ENCODE data around the gene PASK.
A peak's percentile ranks its signal among the peaks of the same experiment; 100 is the strongest.

PASK gene

DNA sequence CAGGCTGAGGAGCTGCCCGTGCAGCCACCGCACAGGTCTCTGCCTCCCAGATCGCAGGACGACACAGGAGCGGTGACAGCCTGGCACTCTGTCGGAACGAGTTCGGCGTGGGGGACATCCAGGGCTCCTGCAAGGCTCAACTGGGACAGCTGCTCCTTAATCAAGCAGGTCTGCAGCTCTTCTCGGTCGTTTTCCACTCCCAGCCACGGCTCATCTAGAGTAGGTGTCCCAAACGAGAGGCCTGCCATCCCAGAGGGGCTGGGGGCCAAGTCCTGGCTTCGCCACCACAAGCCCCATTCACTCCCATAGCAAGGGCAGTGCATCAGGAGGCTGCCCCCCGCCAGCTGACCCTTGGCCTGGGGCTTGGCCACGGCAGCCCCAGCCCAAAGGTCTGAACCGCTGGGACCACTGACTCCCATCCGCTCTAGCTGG, 22.5 kb downstream of the PASK start:
- DNase-seq (ENCODE audit: low read depth in 1 of 2, low spot score in 1 of 2), result no peak

DNA sequence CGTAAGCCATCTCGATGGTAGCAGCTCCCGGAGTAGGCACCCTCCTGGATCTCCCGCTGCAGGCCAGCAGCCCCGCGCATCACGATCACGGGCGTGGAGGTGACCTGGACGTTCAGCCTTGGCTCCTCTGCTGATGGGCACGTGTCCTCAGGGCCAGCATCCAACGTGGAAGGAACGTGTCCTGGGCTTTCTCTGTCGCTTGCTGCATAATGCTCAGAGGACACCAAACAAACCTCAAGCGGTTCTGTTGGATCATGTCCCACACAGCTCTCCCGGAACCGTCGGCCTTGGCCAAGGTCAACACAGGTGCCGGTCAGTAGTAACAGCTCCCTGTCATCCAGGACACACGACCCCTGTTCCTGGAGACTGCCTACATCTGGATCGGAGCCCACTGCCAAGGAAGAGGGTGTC, 23.1 kb downstream of the PASK start:
- DNase-seq (ENCODE audit: low read depth in 1 of 2, low spot score in 1 of 2), result no peak

DNA sequence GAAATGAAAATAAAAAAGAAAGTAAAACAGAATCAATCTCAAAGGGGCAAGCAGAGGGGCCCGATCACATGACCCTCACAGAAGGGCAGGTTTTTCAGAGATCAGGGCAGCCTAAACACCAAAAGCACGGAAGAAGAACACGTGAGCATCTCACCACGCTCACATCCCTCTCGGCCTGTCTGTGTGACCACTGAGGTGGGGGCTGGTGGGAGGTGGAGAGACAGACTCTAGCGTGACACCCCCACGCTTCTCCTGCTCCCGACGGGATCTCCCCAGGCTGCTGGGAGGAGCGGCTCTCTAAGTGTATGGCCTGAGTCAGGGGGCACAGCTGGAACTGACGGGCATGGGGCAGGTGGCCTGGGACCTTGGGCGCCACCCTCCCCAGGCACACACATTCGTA, 23.6 kb downstream of the PASK start:
- DNase-seq (ENCODE audit: low read depth in 1 of 2, low spot score in 1 of 2), result no peak

DNA sequence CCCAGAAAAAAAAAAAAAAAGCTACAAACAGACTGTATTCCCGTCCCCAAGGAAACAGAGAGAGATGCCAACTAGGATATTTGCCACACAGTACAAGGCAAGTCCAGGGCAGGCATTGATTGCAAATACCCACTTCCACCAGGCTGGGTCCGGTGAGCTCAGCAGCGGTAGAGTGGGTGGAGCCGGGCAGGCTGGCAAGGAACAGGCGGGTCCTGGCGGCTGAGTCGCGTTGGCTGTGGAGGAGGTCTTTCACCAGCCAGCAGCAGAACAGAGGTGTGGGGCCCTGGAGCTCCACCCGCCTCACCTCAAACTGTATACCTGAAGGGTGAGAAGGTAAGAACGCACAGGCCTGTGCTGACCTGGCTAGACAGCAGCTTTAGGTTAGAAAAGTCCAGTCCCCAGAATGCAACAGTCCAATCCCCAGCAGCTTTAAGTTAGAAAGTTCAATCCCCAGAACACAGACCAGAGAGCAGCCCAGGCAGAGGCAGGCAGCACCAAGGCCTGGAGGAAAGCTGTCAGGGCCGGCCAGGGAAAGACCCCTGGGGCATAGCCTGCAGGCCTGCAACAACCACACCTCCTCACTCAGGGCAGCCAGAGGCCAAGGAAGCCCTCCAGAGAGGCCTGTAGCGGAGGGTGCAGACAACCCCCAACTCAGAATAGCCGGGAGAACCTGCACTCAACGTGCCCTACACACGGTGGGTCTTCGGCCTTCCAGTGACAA, 25.3 kb downstream of the PASK start:
- DNase-seq (ENCODE audit: low read depth in 1 of 2, low spot score in 1 of 2), result peak in 1 of 2 donors; percentile 25

DNA sequence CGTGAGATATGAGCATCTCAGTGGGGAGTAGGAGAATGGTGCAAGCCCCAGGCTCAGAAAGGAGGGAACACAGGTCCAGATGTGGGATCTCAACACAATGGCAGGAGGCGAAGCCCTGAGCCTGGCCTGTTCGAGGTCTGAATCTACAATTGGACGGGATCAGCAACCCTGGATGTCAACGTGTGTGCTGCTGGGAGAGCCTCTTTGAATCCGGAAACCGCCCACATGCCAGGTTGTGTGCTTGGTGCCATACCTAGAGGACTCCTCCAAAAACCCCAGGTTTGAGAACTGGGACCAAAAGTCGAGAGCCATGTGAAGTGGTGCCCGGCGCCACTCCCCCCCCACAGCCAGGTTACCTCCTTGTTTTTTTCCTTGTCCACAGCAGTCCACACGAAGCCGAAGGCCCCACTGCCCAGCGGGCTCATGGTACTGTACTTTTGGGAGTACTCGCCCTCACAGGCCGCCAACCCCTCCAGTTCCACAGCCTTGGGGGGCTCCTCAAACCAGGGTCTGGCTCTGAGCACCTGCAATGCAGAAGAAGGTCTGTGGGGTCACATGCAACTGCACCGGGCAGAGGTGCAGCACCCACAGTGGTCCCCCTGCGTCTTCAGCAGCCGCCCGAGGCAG, 26.8 kb downstream of the PASK start:
- no peak for DNase-seq (ENCODE audit: low read depth in 1 of 2, low spot score in 1 of 2)

DNA sequence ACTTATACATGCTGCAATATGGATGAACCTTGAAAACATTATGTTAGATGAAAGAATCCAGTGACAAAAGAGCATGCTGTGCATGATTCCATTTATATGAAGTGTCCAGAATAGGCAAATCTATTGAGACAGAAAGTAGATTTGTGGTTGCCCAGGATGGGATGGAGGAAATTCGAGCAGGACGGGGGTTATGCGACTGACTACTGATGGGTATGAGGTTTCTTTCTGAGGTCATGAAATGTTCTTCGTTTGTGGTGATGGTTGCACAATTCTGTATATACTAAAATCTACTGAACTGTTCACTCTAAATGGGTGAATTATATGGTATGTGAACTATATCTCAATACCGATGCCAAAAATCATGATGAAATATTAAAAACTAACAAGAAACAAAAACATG, 28.3 kb downstream of the PASK start:
- no peak for DNase-seq (ENCODE audit: low read depth in 1 of 2, low spot score in 1 of 2)

DNA sequence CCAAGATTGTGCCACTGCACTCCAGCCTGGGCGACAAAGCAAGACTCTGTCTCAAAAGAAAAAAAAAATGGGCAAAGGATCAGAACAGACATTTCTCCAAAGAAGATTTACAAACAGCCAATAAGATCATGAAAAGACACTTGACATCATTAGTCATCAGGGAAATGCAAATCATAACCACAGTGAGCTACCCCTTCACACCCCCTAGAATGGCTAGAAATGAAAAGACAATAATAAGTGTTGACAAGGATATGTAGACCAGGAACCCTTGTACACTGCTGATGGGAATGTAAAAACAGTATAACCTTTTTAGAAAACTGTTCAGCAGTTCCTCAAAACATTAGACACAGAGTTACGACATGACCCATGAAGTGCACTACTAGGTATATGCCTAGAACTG, 28.8 kb downstream of the PASK start:
- DNase-seq (ENCODE audit: low read depth in 1 of 2, low spot score in 1 of 2), result no peak

DNA sequence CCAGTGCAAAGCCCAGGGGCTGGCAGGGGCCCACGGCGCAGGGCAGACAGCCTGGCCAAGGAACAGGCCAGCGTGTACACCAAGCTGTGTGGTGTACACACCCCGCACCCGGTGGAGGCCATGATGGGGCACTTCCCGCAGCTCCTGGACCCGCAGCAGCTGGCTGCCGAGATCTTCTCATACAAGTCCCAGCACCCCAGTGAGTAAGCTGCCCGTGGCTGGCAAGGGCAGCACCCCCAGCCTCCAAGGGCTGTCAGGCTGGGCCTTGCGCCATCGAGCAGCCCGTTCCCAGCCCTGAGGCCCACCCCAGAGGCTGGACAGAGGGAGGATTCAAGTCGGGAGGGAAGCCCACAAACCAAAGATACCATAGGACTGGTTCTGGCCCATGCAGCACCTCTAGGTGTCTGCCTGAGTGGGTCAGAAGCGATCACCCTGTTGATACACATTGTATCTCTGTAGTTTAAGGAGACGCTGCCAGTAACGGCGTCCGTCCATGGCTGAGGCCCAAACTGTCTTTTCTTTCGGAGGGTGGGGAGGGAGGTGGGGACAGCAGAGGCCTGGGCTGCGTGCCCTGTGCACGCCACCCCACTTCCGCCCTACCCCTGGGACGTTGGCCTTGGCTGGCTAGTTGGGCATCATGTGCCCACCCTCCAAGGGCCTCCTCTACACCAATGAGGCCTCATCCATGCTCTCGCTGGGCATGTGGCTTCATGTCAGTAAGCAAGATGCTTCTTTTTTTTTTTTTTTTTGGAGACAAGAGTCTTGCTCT, 30.4 kb downstream of the PASK start:
- DNase-seq (ENCODE audit: low read depth in 1 of 2, low spot score in 1 of 2), result no peak

DNA sequence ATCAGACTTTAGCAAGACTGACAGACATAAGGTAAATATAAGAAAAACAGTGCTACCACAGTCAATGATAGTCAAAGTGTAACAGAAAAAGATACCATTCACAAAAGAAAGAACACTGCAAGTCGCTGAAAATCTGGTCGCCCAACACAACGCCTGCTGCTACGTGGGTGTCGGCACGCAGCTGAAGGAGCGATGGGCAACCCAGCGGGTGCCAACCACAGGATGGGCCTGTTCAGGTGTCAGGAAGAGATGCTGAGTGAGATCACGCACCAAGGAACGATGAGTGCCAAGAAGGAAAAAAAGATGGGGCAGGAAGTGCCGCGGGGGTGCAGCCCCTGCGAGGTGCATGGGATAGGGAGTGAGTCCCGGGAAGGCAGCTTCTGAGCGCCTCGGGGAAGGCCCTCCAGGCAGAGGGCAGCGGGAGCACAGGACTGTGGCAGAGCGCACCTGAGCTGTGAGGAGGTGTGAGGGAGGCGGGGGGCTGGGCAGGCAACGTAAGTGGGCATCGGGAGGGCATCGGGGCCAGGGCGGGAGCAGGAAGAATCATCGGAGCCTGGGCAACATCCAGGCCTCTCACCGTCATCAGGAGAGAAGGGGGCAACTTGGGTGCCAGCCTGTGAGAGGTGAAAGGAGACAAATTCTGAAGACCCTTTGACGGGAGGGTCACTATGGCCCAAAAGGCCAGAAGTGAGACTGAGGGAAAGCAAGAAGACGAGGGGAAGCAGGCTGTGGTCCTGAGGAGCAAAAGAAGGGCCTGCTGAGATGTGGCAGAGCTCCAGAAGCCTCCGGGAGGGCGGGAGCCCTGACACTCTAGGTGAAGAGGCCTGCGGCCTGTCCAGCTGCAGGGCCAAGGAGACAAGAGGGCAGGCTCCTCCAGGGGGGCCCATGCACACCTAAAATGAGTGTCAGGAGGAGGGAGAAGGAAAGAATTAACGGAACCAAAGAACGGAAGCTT, 32.4 kb downstream of the PASK start:
- DNase-seq (ENCODE audit: low read depth in 1 of 2, low spot score in 1 of 2), result no peak

DNA sequence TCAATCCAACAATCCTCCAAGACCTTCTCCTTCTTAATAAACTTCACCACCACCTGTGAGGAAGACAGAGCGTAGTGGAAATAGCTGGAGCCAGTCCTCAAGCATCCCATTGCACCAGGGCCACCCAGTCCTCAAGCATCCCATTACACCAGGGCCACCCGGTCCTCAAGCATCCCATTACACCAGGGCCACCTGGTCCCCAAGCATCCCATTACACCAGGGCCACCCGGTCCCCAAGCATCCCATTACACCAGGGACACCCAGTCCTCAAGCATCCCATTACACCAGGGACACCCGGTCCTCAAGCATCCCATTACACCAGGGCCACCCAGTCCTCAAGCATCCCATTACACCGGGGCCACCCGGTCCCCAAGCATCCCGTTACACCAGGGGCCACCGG, 33.9 kb downstream of the PASK start:
- DNase-seq (ENCODE audit: low read depth in 1 of 2, low spot score in 1 of 2), result no peak

DNA sequence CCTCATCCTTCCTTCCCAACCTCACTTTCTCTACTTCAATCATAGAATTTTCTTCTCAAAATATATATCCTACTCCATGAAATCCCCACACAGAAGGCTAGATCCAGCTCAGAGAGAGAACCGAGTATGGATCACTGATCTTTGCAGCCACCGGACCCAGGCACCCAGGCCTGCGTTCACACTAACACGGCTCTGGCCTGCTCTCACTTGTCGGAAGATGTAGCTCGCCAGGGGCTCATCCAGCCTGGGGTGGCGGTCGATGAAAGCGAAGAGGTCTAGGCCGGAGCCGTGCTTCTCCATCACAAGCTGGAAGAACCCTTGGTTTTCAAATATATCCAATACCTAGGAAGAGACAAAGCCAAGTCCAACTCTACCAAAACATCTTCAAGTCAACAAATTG, 34.4 kb downstream of the PASK start:
- no peak for DNase-seq (ENCODE audit: low read depth in 1 of 2, low spot score in 1 of 2)

DNA sequence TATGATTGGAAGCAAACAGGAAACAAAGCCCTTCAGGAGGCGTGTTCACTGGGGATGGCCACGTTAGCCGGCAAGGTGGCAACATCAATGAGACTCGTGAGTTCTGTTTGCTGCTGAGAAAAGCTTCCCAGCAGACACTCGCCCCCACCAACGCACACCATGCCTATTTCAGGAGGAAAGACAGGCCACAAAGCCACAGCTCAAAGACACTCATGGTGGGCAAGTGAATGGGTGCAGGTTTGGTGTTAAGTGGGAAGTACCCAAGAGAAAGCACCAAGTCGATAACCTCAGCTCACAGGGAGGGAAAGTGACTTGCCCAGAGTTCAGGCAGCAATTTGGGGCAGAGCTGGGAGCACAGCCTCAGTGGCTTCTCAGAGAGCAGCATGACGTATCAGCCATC, 36.7 kb downstream of the PASK start:
- no peak for DNase-seq (ENCODE audit: low read depth in 1 of 2, low spot score in 1 of 2)

DNA sequence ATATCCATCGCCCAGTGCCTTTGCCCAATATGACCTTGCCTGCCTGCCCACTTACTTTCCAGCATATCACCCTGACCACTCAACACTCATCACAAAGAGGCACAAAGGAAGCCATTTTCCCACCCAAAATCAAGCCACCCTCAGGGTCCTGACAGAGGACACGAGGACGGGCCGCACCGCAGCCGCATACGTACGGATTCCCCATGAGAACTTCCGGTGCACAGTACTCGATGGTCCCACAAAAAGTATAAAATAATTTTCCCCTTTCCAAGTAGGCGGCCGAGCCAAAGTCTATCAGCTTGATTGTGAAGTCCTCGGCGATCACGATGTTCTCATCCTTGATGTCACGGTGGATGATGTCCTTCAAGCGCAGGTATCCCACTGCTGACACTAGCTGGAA, 37.2 kb downstream of the PASK start:
- no peak for DNase-seq (ENCODE audit: low read depth in 1 of 2, low spot score in 1 of 2)

DNA sequence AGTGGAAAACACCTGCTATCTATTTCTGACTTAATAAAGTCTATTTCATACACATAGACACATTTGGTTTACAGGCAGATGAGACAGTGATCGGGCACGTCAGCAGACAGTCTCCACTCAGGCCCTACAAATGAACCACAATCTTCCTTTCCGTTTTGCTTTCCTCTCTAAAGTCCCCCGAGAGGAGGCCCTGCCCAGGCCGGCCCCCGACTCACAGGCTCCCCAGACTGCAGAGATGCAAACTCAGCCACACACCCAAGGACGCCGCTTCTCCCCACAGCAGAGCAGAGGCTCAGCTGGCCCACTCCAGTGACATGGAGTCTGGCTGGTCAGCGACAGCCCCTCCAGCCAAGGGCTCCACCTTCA, 37.8 kb downstream of the PASK start:
- DNase-seq (ENCODE audit: low read depth in 1 of 2, low spot score in 1 of 2), result no peak

DNA sequence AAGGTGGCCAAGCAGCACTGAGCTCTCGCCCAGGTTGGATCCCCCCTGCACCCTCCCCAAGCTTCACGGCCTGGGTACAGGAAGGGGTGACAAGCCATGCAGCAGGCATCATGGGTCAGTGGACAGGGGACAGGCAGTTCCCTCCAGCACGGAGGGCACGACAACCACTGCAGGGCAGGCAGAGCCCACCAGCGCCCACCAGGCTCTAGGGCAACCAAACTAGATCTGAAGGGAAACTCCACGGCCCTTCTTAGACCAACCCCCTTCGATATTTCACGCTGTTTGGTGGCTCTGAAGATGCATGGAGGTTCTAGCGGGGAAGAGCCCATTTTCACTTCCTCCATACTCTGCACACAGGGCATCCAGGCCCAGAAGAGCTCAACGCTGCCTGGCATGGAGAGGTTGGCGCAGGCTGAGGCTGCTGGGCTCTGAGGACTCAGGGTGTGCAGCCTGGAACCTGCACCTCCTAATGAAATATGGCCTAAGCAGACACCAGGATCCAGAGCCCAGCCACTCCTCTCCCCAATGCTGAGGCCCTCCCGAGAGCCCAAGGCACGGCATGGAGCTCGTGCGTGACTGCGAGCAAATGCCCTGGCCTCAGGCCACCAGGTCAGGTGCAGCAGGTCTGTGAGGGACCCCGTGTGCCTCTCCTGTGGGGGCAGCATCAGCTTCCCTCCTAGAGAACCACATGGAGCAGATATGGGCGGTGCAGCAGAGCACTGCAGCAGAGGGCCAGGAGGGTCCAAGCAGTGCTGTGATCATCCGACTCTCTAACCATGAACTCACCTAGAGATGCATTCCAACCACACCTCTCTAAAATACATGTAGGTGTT, 38.4 kb downstream of the PASK start:
- no peak for DNase-seq (ENCODE audit: low read depth in 1 of 2, low spot score in 1 of 2)

DNA sequence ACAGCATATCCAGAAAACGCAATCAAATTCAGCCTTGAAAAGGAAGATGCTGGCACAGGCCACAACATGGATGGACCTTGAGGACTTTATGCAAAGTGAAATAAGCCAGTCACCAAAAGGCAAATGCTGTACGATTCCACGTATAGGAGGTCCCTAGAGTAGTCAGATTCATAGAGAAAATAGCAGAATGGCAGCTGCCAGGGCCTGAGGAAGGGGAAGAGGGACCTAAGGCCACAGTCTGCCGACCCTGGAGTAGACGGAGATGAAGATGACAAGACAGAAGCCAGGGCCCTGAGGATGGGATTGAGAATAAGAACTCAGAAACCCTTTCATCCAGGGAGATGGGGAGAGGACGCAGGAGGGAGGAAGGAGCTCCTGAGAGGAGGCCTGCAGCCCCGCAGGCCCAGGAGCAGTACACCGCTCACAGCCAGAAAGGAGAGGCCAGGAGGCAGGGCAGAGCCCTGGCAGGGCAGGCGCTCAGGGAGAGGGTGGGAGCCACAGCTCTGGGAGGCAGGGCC, 39.1 kb downstream of the PASK start:
- no peak for DNase-seq (ENCODE audit: low read depth in 1 of 2, low spot score in 1 of 2)

DNA sequence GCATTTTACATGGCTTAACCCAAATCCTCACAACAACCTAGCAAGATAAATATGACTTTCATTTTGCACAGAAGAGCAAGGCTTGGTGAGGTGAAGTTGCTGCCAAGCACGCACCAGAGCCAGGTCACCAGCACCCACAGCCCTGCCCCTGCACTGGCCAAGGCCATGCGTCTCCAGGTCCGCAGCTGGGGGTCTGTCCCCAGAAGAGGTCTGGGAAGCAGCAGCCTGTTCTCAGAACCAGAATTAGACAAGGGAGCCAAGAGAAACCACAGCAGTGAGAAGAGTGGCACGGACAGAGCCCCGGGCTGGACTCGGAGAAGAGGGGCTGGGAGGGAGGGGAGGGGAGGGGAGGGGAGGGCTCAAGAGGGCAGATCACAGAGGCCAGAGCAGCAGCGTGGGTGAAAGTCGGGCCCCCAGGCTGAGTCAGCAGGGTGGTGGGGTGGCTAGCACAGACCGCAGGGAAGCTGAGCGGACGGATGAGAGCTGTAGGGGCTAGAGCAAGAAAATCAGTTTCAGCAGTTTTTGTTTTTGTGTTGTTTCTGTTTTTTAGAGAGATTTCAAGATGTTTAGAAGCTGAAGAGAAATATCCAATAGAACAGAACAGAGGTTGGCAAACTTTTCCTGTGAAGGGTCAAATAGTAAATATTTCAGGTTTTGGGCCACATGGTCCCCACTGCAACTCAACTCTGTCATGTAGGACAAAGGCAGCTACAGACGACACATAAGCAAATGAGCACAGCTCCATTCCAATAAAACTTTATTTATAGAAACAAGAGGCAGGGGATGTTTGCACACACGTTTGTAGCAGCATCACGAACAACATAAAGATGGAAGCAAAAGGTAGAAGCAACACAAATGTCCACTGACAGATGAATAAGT, 39.8 kb downstream of the PASK start:
- DNase-seq (ENCODE audit: low read depth in 1 of 2, low spot score in 1 of 2), result no peak

DNA sequence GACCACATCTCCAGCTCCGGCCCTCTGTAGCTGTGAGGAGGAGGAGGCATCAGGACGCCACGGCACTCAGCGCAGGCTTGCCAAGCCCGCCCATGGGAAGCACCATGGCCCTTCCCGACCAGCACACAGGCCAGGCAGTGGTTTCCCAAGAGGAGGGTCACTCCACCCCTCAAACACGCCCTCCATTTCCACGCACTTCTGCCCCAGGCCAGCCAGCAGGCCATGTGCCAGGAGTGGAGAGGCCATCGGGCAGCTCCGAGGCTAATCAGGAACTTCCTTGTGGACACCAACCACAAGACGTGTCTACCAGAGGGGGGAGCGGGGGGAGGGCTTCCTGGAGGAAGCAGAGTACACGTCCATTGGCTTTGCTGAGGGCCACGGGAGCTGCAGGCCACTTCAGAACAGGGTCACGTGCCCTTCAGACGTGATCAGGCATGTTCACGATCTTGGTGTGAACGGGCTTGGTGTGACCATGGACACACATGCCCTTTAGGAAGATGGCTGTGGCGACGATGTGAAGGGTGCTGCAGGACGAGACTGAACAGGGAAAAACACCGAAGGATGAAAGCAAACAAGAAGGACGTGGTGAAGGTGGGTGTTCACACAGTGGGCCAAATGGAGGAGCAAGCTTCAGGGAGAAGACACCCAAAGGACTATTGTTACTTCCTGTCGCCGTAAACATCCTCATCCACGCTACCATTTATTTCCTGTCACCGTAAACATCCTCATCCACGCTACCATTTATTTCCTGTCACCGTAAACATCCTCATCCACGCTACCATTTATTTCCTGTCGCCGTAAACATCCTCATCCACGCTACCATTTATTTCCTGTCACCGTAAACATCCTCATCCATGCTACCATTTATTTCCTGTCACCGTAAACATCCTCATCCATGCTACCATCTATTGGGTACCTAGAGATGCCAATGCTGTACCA, 40.7 kb downstream of the PASK start:
- no peak for DNase-seq (ENCODE audit: low read depth in 1 of 2, low spot score in 1 of 2)
